Measurements from ENCODE around the gene CACNB4. TPM values are rescaled to one million over a fixed set of nuclear protein-coding genes. Genes with fewer than 3 reads are reported as not detected.
"Not testable (repeated sequence)": the region's sequence is repeated elsewhere in the genome, so short reads cannot be mapped to it uniquely, and the experiment has no call there.

Gene CACNB4
- total and polyA plus RNA-seq, 10 donors: 0.14 to 5.1 (median 1.6) TPM

DNA sequence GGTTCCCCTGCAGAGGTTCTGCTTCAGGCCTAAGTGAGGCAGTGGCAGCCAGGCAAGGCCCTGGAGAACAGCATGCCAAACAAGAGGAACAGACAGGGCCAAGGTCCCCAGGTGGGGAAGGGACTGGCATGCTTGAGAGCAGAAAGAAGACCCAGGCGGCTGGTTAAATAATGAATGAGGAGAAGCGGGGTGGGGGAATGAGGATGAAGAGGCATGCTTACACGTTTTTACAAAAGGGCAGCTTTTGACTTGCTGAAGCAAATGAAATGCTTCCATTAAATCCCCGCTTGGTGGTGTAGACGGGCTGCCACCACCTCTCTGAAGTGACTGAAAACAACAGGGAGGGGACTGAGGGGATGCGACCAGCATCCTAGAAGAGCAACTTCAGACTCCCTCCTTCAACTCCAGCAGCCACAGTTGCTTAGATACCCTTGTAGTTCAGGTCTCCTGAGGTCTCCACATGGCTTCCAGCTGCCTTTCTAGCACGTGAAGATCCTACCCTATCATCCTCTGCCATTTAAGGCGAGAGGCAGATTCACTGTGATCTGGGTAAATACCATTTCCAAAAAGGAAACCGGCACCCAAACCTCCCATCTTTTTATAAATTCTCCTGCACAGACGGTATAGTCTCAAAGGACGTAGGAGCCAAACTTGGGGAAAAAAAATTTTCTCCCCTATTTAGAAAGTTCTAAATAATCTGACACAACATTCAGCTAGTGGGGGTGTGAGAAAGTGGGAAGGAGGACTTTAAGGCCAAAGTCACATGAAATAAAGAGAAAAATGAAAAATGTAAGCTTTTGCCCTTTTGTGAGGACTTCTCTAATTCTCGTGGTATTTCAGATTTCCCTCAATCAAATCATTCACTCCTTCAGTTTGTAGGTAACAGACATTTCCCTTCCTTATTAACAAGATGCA lies 65.6 kb downstream of the CACNB4 start:
- peaks cover 0 to 29% (median 10%) of the 10 kb centered on the region in 6 donors for H3K4me1 ChIP-seq
- no peak overlapping the region for H3K27ac ChIP-seq
- no peak overlapping the region for H3K4me3 ChIP-seq
- no peaks in the 10 kb centered on the region for H3K27me3 ChIP-seq (replicated peaks in 1 of 7)
- TF ChIP-seq, protein P1, sequence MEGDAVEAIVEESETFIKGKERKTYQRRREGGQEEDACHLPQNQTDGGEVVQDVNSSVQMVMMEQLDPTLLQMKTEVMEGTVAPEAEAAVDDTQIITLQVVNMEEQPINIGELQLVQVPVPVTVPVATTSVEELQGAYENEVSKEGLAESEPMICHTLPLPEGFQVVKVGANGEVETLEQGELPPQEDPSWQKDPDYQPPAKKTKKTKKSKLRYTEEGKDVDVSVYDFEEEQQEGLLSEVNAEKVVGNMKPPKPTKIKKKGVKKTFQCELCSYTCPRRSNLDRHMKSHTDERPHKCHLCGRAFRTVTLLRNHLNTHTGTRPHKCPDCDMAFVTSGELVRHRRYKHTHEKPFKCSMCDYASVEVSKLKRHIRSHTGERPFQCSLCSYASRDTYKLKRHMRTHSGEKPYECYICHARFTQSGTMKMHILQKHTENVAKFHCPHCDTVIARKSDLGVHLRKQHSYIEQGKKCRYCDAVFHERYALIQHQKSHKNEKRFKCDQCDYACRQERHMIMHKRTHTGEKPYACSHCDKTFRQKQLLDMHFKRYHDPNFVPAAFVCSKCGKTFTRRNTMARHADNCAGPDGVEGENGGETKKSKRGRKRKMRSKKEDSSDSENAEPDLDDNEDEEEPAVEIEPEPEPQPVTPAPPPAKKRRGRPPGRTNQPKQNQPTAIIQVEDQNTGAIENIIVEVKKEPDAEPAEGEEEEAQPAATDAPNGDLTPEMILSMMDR (IDR thresholded peaks at IDR 0.05 in 8 of 11, conservative IDR thresholded peaks at IDR 0.05 in 3 of 11): no peak
- TF ChIP-seq POLR2AphosphoS5 (IDR thresholded peaks at IDR 0.05) (no peak), POLR2A (IDR thresholded peaks at IDR 0.05) (no peak)
- 80 to 92% (median 87%) methylated on average over 12 of the region's 12 CpGs for WGBS, 5 donors
- no peaks in the 10 kb centered on the region for H3K9me3 ChIP-seq
- DNase-seq: no peak
- no peaks in the 10 kb centered on the region for H3K36me3 ChIP-seq
- intact Hi-C loops (cut with DNase I; ENCODE audit: low total_unique reads): loop anchor here (10.0 kb wide), 2 partner anchors 602 to 1482 kb away; no protein-coding TSS in a partner anchor

DNA sequence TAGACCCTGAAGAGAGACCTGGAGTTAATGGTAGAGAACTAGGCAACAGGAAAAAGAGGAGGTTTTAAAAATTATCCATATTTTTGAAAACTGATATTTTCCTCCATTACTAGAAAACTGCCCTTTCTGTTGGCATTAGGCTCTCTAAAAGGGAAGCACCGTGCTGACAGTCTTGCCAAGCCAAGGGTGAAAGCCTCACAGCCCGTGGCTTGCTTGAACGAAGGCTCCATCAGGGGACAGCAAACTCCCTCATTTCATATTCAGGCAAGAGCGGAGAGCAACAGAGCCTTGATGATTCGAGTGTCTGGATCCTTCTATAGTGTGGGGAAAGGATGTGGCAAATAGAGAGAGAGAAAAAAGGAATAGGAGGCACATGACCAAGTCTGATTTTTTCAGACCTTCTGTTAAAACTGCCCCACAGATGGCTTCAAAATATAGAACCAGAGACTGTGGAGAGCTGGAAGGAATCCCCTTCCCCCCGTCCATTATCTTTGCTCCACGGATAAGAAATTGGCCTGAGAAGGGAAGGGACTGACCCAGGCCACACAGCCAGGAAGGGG lies 67.0 kb downstream of the CACNB4 start:
- H3K36me3 ChIP-seq: no peaks in the 10 kb centered on the region
- DNase-seq: no peak
- no peak overlapping the region for H3K4me3 ChIP-seq
- no peaks in the 10 kb centered on the region for H3K27me3 ChIP-seq (replicated peaks in 1 of 7)
- peaks cover 0 to 15% (median under 1%) of the 10 kb centered on the region in 6 donors for H3K4me1 ChIP-seq
- H3K27ac ChIP-seq: no peak overlapping the region
- intact Hi-C loops (cut with DNase I; ENCODE audit: low total_unique reads): loop anchor here (10.0 kb wide), 2 partner anchors 603 to 1483 kb away; no protein-coding TSS in a partner anchor
- no peaks in the 10 kb centered on the region for H3K9me3 ChIP-seq
- WGBS, 5 donors: 60 to 76% (median 60%) methylated on average over 7 of the region's 7 CpGs
- TF ChIP-seq, protein P1 (IDR thresholded peaks at IDR 0.05 in 8 of 11, conservative IDR thresholded peaks at IDR 0.05 in 3 of 11): no peak
- no peak for TF ChIP-seq POLR2AphosphoS5 (IDR thresholded peaks at IDR 0.05)
- TF ChIP-seq POLR2A (IDR thresholded peaks at IDR 0.05): no peak

DNA sequence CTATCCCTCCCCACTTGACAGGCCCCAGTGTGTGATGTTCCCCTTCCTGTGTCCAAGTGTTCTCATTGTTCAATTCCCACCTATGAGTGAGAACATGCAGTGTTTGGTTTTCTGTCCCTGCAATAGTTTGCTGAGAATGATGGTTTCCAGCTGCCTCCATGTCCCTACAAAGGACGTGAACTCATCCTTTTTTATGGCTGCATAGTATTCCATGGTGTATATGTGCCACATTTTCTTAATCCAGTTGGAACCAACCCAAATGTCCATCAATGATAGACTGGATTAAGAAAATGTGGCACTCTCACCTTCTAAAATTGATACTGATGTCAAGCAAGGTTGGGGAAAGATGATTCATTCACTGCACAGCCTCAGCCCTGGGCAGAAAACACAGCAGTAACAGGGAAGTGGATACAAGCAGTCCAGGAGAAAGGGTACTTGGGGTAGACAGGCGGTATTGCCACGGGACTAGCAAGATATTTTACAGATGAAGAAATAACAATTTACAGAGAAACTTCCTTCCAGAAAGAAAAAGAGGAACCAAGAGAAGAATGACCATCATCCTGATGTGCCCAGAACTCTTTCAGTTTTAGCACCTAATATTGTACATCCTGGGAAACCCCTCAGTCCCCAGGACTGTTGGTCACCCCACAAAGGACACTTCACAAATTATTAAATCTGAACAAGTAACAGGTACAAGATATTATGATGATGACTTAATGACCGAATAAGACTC lies 68.1 kb downstream of the CACNB4 start:
- H3K9me3 ChIP-seq; H3K36me3 ChIP-seq; H3K27me3 ChIP-seq (replicated peaks in 1 of 7); H3K4me3 ChIP-seq; DNase-seq: not testable (repeated sequence)
- H3K4me1 ChIP-seq: peaks cover 0 to 16% (median under 1%) of the 10 kb centered on the region in 6 donors
- 56 to 71% (median 58%) methylated on average over 4 of the region's 4 CpGs for WGBS, 5 donors
- intact Hi-C loops (cut with DNase I; ENCODE audit: low total_unique reads): loop anchor here (10.0 kb wide), 2 partner anchors 604 to 1484 kb away; no protein-coding TSS in a partner anchor
- H3K27ac ChIP-seq: peak overlapping the region in 1 of 8 donors; percentile 57

DNA sequence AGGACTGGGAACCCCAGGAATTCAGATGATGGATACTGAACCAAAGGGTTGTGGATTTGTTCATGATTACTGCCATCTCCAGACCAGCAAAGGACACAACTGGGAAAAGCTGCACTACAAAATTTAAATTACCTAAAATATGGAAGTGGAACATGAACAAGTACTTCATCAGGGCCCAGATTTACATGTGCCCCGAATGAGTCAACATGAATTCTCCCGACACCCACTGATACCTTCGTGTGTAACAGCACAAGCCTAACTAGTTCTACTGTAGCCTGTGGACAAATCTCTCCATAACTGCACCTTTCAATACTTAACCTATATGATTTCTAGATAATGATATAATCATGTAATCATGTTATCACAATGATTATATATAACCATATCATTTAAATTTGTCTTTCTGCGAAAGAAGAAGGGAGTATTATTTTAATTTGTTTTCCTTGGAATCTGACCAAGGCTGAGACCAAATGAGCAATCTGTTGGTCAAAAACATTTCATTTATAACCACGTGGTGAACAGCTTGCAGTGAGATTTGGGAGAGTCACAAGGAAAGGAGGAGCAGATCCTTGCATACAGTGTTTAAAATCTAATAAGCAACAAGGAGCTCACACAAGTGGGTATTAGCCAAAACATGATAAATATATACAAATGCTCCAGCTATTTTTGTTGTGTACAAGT lies 70.5 kb downstream of the CACNB4 start:
- TF ChIP-seq POLR2AphosphoS5 (IDR thresholded peaks at IDR 0.05) (no peak), POLR2A (IDR thresholded peaks at IDR 0.05) (no peak)
- TF ChIP-seq, protein P1 (IDR thresholded peaks at IDR 0.05 in 8 of 11, conservative IDR thresholded peaks at IDR 0.05 in 3 of 11): no peak
- 60 to 77% (median 70%) methylated on average over 5 of the region's 5 CpGs for WGBS, 5 donors
- Histone ChIP-seq H3K27me3 (replicated peaks in 1 of 7) (no peaks in the 10 kb centered on the region), H3K4me1 (peaks cover 0 to 22% (median 6%) of the 10 kb centered on the region in 6 donors), H3K4me3 (no peak overlapping the region), H3K27ac (no peak overlapping the region), H3K36me3 (no peaks in the 10 kb centered on the region), H3K9me3 (no peaks in the 10 kb centered on the region)
- intact Hi-C loops (cut with DNase I; ENCODE audit: low total_unique reads): no loop called here
- no peak for DNase-seq
